H9 (cell line): ENCODE data around the gene NAGPA. TPM values are rescaled to one million over a fixed set of nuclear protein-coding genes. Genes with fewer than 3 reads are reported as not detected.

Source experiments
- DNase-seq: peaks from one replicate; pipeline ENCODE4 v3.0.0-alpha.2; 2017
- H2AFZ ChIP-seq: one replicate; pipeline ENCODE4 v1.6.1; 2013; ENCODE audit warnings: mild to moderate bottlenecking, low read length, control low read depth, moderate library complexity
- H2AK5ac ChIP-seq: 2 replicates; pipeline ENCODE4 v1.6.1; 2013; ENCODE audit warnings: low read length, control low read depth, mixed read lengths; ENCODE audit not compliant: insufficient read length
- H2BK120ac ChIP-seq: one replicate; pipeline ENCODE4 v1.6.1; 2013; ENCODE audit warnings: low read depth, mild to moderate bottlenecking, low read length, control low read depth, inconsistent platforms; ENCODE audit not compliant: poor library complexity, severe bottlenecking
- H2BK12ac ChIP-seq: 2 replicates; pipeline ENCODE4 v1.6.1; 2013; ENCODE audit warnings: low read length, control low read depth, mixed read lengths, low read depth; ENCODE audit not compliant: insufficient read length
- H2BK15ac ChIP-seq: 2 replicates; pipeline ENCODE4 v1.6.1; 2013; ENCODE audit warnings: low read depth, low read length, control low read depth
- H2BK20ac ChIP-seq: one replicate; pipeline ENCODE4 v1.6.1; 2013; ENCODE audit warnings: low read depth, mild to moderate bottlenecking, low read length, control low read depth, inconsistent platforms; ENCODE audit not compliant: poor library complexity, severe bottlenecking
- H2BK5ac ChIP-seq: 2 replicates; pipeline ENCODE4 v1.6.1; 2013; ENCODE audit warnings: low read length, control low read depth, mixed read lengths; ENCODE audit not compliant: insufficient read length
- H3K14ac ChIP-seq: 2 replicates; pipeline ENCODE4 v1.6.1; 2013; ENCODE audit warnings: low read length, control low read depth; ENCODE audit not compliant: insufficient read depth
- H3K18ac ChIP-seq: 2 replicates; pipeline ENCODE4 v1.6.1; 2013; ENCODE audit warnings: low read depth, mild to moderate bottlenecking, mixed read lengths, low read length, control low read depth; ENCODE audit not compliant: insufficient read length
- H3K23ac ChIP-seq: 2 replicates; pipeline ENCODE4 v1.6.1; 2013; ENCODE audit warnings: low read length, control low read depth, mixed read lengths, low read depth; ENCODE audit not compliant: insufficient read length
- H3K23me2 ChIP-seq: 2 replicates; pipeline ENCODE4 v1.6.1; 2013; ENCODE audit warnings: low read depth, mild to moderate bottlenecking, mixed read lengths, low read length, control low read depth; ENCODE audit not compliant: insufficient read length, poor library complexity, severe bottlenecking
- H3K27ac ChIP-seq: 2 replicates; pipeline ENCODE4 v1.5.1; 2013; ENCODE audit warnings: low read length, control low read depth, mixed read lengths, low read depth; ENCODE audit not compliant: insufficient read length
- H3K27me3 ChIP-seq: 2 replicates; pipeline ENCODE4 v1.6.1; 2013; ENCODE audit warnings: low read length, control low read depth, inconsistent platforms; ENCODE audit not compliant: insufficient read depth
- H3K4ac ChIP-seq: 2 replicates; pipeline ENCODE4 v1.6.1; 2013; ENCODE audit warnings: low read depth, mild to moderate bottlenecking, control low read depth, inconsistent platforms, low read length, moderate library complexity
- H3K4me1 ChIP-seq: 2 replicates; pipeline ENCODE4 v1.6.1; 2013; ENCODE audit warnings: low read length, control low read depth, inconsistent platforms; ENCODE audit not compliant: insufficient read depth
- H3K4me2 ChIP-seq: 2 replicates; pipeline ENCODE4 v1.6.1; 2013; ENCODE audit warnings: low read length, control low read depth, mixed read lengths; ENCODE audit not compliant: insufficient read length, insufficient read depth
- H3K56ac ChIP-seq: 2 replicates; pipeline ENCODE4 v1.6.1; 2013; ENCODE audit warnings: low read depth, mild to moderate bottlenecking, mixed read lengths, low read length, control low read depth; ENCODE audit not compliant: insufficient read length
- H3K79me1 ChIP-seq: 2 replicates; pipeline ENCODE4 v1.6.1; 2013; ENCODE audit warnings: low read depth, mild to moderate bottlenecking, moderate library complexity, low read length, control low read depth, inconsistent platforms; ENCODE audit not compliant: insufficient read depth, poor library complexity, severe bottlenecking
- H3K79me2 ChIP-seq: 2 replicates; pipeline ENCODE4 v1.6.1; 2013; ENCODE audit warnings: low read length, control low read depth, inconsistent platforms; ENCODE audit not compliant: insufficient read depth
- H3K9ac ChIP-seq: 2 replicates; pipeline ENCODE4 v1.6.1; 2013; ENCODE audit warnings: low read length, control low read depth, mixed read lengths; ENCODE audit not compliant: insufficient read length; ENCODE audit errors: extremely low read depth
- H3K9me3 ChIP-seq: one replicate; pipeline ENCODE4 v1.6.1; 2013; ENCODE audit warnings: low read depth, low read length, inconsistent platforms; ENCODE audit not compliant: control insufficient read depth
- H3T11ph ChIP-seq: one replicate; pipeline ENCODE4 v1.6.1; 2013; ENCODE audit warnings: mild to moderate bottlenecking, low read length, control low read depth, inconsistent platforms
- H4K20me1 ChIP-seq: one replicate; pipeline ENCODE4 v1.6.1; 2013; ENCODE audit not compliant: control insufficient read depth, insufficient read length, insufficient read depth
- H4K5ac ChIP-seq: 2 replicates; pipeline ENCODE4 v1.6.1; 2013; ENCODE audit warnings: low read depth, mild to moderate bottlenecking, mixed read lengths, low read length, control low read depth; ENCODE audit not compliant: insufficient read length
- H4K8ac ChIP-seq: replicated peaks from 2 replicates; pipeline ENCODE4 v1.6.1; 2013; ENCODE audit warnings: low read length, control low read depth, mixed read lengths, low read depth; ENCODE audit not compliant: insufficient read length
- H4K91ac ChIP-seq: 2 replicates; pipeline ENCODE4 v1.6.1; 2013; ENCODE audit warnings: low read depth, mild to moderate bottlenecking, moderate library complexity, mixed read lengths, low read length, control low read depth; ENCODE audit not compliant: insufficient read length
- H3K27ac Mint-ChIP-seq, 3 experiments: 2 replicates in 2 of 3; 3 replicates in 1 of 3; pipeline ENCODE4 v1.8.0; 2020 to 2021; ENCODE audit warnings: mixed read lengths in 3 of 3, mild to moderate bottlenecking in 1 of 3, moderate library complexity in 1 of 3
- H3K27me3 Mint-ChIP-seq: 2 replicates; pipeline ENCODE4 v1.8.0; 2021; ENCODE audit warnings: low read depth, mild to moderate bottlenecking, moderate library complexity, mixed read lengths
- H3K36me3 Mint-ChIP-seq, 3 experiments: 2 replicates in 2 of 3; 3 replicates in 1 of 3; pipeline ENCODE4 v1.8.0; 2020 to 2021; ENCODE audit warnings: low read depth in 3 of 3, mixed read lengths in 3 of 3; ENCODE audit not compliant: insufficient read depth in 1 of 3
- H3K4me1 Mint-ChIP-seq, 2 experiments: 2 replicates each; pipeline ENCODE4 v1.8.0; 2020; ENCODE audit warnings: mixed read lengths in 2 of 2
- H3K4me3 Mint-ChIP-seq, 2 experiments: 2 replicates in 1 of 2; 3 replicates in 1 of 2; pipeline ENCODE4 v1.8.0; 2020 to 2021; ENCODE audit warnings: mild to moderate bottlenecking in 2 of 2, mixed read lengths in 2 of 2, moderate library complexity in 1 of 2
- H3K9me3 Mint-ChIP-seq, 2 experiments: 2 replicates in 1 of 2; 3 replicates in 1 of 2; pipeline ENCODE4 v1.8.0; 2020; ENCODE audit warnings: mild to moderate bottlenecking in 2 of 2, mixed read lengths in 2 of 2, moderate library complexity in 1 of 2
- CTCF ChIP-seq: fragments of 200-600 bp; sonication (generic); conservative IDR thresholded peaks from 3 replicates; pipeline ENCODE4 v1.8.0; 2021; ENCODE audit warnings: antibody characterized with exemption, mild to moderate bottlenecking
- WGBS: extraction: QIAGEN DNeasy Blood & Tissue Kit; methylation state at CpG from one replicate; pipeline ENCODE4 v1.1.7; 2013; ENCODE audit warnings: missing lambda C conversion rate, low lambda C conversion rate, mixed read lengths; ENCODE audit not compliant: insufficient read length; ENCODE audit errors: extremely low coverage; 5-methylcytosine and 5-hydroxymethylcytosine counted together
- total RNA-seq: library from RNA; stranded (reverse); gene quantifications from 2 replicates; pipeline ENCODE4 v1.2.1, GENCODE V29; 2021

The NAGPA gene
- total RNA-seq, 1 experiment from 2014 or later: 12.1 TPM

GRCh38 chr16:5008311-5008731 lies 25.4 kb downstream of the NAGPA start:
- Histone ChIP-seq H2AFZ (no peak overlapping the region), H2AK5ac (no peak overlapping the region), H3K27me3 (no peaks in the 10 kb centered on the region), H2BK15ac (no peak overlapping the region), H3K79me1 (no peaks in the 10 kb centered on the region), H4K91ac (no peak overlapping the region), H3T11ph (no peak overlapping the region), H3K9ac (no peak overlapping the region), H4K20me1 (no peaks in the 10 kb centered on the region), H3K4ac (no peak overlapping the region), H3K4me1 (no peaks in the 10 kb centered on the region), H3K27ac (no peak overlapping the region), H2BK20ac (no peak overlapping the region), H4K5ac (no peak overlapping the region), H4K8ac (no peak overlapping the region), H3K18ac (no peak overlapping the region), H3K9me3 (no peaks in the 10 kb centered on the region), H3K79me2 (no peaks in the 10 kb centered on the region), H3K56ac (no peak overlapping the region), H2BK120ac (no peak overlapping the region), H2BK12ac (no peak overlapping the region), H3K23me2 (no peaks in the 10 kb centered on the region), H3K23ac (no peak overlapping the region), H3K4me2 (no peak overlapping the region), H2BK5ac (no peak overlapping the region), H3K14ac (no peak overlapping the region; the same call in 1 of the 2 replicates)
- no peak overlapping the region for H3K4me3 Mint-ChIP-seq
- DNase-seq: no peak
- peaks cover 2% of the 10 kb centered on the region; the same call in 1 of the 2 replicates for H3K27me3 Mint-ChIP-seq
- WGBS: no CpG with 5 or more reads among the region's 18 CpGs
- peaks cover 15 to 20% of the 10 kb centered on the region in 2 experiments for H3K4me1 Mint-ChIP-seq
- H3K9me3 Mint-ChIP-seq: peaks cover 2 to 4% of the 10 kb centered on the region in 2 experiments; a peak in 3 of 5 replicates
- H3K27ac Mint-ChIP-seq: no peak overlapping the region
- H3K36me3 Mint-ChIP-seq: peaks cover 0 to 8% (median 2%) of the 10 kb centered on the region in 3 experiments; a peak in 3 of 7 replicates
- TF ChIP-seq CTCF: no peak
